Prostate gland (tissue), 2 donors: ENCODE data around the gene NR3C1. TPM values are rescaled to one million over a fixed set of nuclear protein-coding genes. Genes with fewer than 3 reads are reported as not detected.

Source experiments
- DNase-seq: peaks from one replicate; pipeline ENCODE4 v3.0.0-alpha.2; 2019; ENCODE audit warnings: low spot score
- H3K27ac ChIP-seq, 2 donors: fragments of 200-600 bp; sonication (generic); 2 replicates each; pipeline ENCODE4 v1.5.1; 2017 to 2019
- H3K27me3 ChIP-seq: fragments of 200-600 bp; sonication (generic); replicated peaks from 2 replicates; pipeline ENCODE4 v1.5.1; 2019; ENCODE audit not compliant: insufficient read depth
- H3K36me3 ChIP-seq, 2 donors: fragments of 200-600 bp; sonication (generic); 1 replicate in 1 of 2; 2 replicates in 1 of 2; pipeline versions ENCODE4 v1.5.1 to v1.8.1; 2017 to 2019
- H3K4me1 ChIP-seq: fragments of 200-600 bp; sonication (generic); replicated peaks from 2 replicates; pipeline ENCODE4 v1.5.1; 2019
- H3K4me3 ChIP-seq, 2 donors: fragments of 200-600 bp; sonication (generic); 2 replicates each; pipeline ENCODE4 v1.5.1; 2017 to 2019
- H3K9me3 ChIP-seq: fragments of 200-600 bp; sonication (generic); 2 replicates; pipeline ENCODE4 v1.5.1; 2017
- CTCF ChIP-seq, 4 experiments: fragments of 200-600 bp in 2 of 4; fragments of 450-650 bp in 2 of 4; sonication (generic) in 2 of 4; IDR thresholded peaks; 1 replicate in 3 of 4; 2 replicates in 1 of 4; pipeline ENCODE4 v1.5.1; 2016 to 2019; ENCODE audit warnings: antibody characterized with exemption in 4 of 4, mild to moderate bottlenecking in 2 of 4, moderate library complexity in 2 of 4
- POLR2A ChIP-seq: fragments of 450-650 bp; IDR thresholded peaks from one replicate; pipeline ENCODE4 v1.6.1; 2016; ENCODE audit warnings: antibody characterized with exemption, mild to moderate bottlenecking
- POLR2AphosphoS5 ChIP-seq: sonication (generic); formaldehyde crosslinking; IDR thresholded peaks from one replicate; pipeline ENCODE4 v1.6.1; 2017; ENCODE audit warnings: antibody characterized with exemption
- WGBS: methylation state at CpG from one replicate; pipeline ENCODE4 v1.1.5; 2018; 5-methylcytosine and 5-hydroxymethylcytosine counted together
- intact Hi-C: fragments of 100-400 bp; cut with DNase I; formaldehyde crosslinking; loops from one replicate; pipeline ENCODE4 v1.14.2; 2022
- total RNA-seq, 2 donors: library from RNA; depleted of rRNA; stranded (reverse); fragments of >200 nt; gene quantifications; one replicate each; pipeline ENCODE4 v1.1.0, GENCODE V29; 2016

NR3C1 gene
- total RNA-seq, 2 donors from 2014 or later = 42.4 to 55.5 TPM

DNA sequence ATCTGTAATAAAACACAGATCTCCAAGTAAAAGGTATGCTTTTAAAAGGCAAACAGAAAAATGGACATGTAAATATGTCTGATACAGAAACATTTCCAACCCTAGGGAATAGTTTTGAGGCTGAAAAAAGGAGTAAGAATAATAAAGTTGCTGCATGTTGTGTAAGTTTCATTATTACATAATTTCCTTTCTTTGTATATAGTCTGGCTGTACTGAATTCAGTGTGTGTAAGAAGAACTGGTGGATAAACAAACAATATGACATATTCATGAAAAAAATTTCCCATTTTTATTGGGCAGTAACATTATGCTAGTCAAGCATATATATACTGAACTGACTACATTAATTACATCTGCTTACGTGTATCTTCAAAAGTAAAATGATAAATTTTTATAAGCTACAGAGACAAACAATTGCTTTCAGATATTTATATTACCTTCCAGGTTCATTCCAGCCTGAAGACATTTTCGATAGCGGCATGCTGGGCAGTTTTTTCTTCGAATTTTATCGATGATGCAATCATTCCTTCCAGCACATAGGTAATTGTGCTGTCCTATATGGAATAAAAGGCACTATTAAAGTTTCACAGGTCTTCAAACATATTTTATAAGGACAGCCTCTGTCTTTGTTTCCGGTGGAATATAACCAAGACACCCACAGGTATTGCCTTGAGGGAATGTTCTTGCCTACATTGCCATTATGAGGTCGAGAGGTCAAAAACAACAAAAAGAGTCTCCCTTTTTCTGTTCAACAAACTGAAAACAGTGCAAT, 93.6 kb downstream of the NR3C1 start:
- Histone ChIP-seq H3K27ac (no peak overlapping the region), H3K9me3 (no peaks in the 10 kb centered on the region), H3K4me1 (no peaks in the 10 kb centered on the region), H3K36me3 (no peaks in the 10 kb centered on the region), H3K27me3 (no peaks in the 10 kb centered on the region), H3K4me3 (no peak overlapping the region)
- intact Hi-C loops = no loop called here
- DNase-seq = no peak
- TF ChIP-seq CTCF (IDR thresholded peaks at IDR 0.05) (no peak), POLR2AphosphoS5 (no peak), POLR2A (no peak)
- 60% methylated on average over 7 of the region's 7 CpGs for WGBS

GRCh38 chr5:143308731-143309130, 94.8 kb downstream of the NR3C1 start:
- TF ChIP-seq POLR2AphosphoS5 (no peak), CTCF (IDR thresholded peaks at IDR 0.05) (no peak), POLR2A (no peak)
- H3K9me3 ChIP-seq = no peaks in the 10 kb centered on the region
- no peak overlapping the region for H3K4me3 ChIP-seq
- H3K4me1 ChIP-seq = no peaks in the 10 kb centered on the region
- WGBS = 90% methylated on average over 2 of the region's 2 CpGs
- DNase-seq = no peak
- intact Hi-C loops = no loop called here
- no peaks in the 10 kb centered on the region for H3K27me3 ChIP-seq
- H3K36me3 ChIP-seq = no peaks in the 10 kb centered on the region
- H3K27ac ChIP-seq = no peak overlapping the region

DNA sequence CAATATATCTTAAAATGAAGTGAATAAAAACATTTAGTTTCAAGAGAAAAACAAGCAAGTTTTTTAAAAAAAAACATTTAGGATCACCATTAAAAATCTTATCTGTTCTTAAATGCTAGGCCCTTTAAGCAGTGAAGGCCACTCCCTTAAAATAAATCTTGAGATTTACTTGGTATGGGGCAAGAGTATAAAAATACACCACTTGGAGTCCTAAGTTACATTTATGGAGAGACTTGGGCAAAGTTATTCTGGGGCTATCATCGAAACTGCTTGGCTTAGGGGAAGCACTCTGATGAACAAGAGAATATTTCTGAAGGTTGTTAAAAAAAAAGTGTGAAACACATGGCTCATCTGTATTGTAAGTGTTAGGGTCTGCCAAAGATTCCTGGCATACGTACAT, 97.4 kb downstream of the NR3C1 start:
- 38% methylated on average over 2 of the region's 2 CpGs for WGBS
- Histone ChIP-seq H3K4me1 (no peaks in the 10 kb centered on the region), H3K4me3 (no peak overlapping the region), H3K36me3 (no peaks in the 10 kb centered on the region), H3K9me3 (no peaks in the 10 kb centered on the region), H3K27ac (no peak overlapping the region), H3K27me3 (no peaks in the 10 kb centered on the region)
- intact Hi-C loops = no loop called here
- DNase-seq = no peak
- TF ChIP-seq POLR2AphosphoS5 (no peak), POLR2A (no peak), CTCF (IDR thresholded peaks at IDR 0.05) (no peak)

DNA sequence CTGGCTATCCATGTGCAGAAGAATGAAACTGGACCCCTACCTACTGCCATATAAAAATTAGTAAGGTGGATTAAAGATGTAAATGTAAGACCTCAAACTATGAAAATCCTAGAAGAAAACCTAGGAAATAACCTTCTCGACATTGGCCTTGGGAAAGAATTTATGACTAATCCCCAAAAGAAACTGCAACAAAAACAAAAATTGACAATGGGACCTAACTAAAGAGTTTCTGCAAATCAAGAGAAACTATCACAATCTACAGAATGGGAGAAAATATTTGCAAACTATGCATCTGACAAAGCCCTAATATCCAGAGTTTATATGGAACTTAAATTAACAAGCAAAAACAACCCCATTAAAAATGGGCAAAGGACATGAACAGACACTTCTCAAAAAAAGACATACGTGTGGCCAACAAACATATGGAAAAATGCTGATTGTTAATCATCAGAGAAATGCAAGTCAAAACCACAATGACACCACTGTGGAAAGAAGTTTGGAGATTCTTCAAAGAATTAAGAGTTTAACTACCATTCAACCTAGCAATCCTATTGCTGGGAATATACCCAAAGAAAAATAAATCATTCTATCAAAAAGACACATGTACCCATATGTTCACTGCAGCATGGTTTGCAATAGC, 98.5 kb downstream of the NR3C1 start:
- Histone ChIP-seq H3K4me3 (no peak overlapping the region), H3K4me1 (no peaks in the 10 kb centered on the region), H3K27ac (no peak overlapping the region), H3K36me3 (no peaks in the 10 kb centered on the region), H3K27me3 (no peaks in the 10 kb centered on the region), H3K9me3 (no peaks in the 10 kb centered on the region)
- 97% methylated on average over 2 of the region's 2 CpGs for WGBS
- TF ChIP-seq POLR2AphosphoS5 = no peak
- TF ChIP-seq CTCF (IDR thresholded peaks at IDR 0.05) = no peak
- no peak for TF ChIP-seq POLR2A
- intact Hi-C loops = no loop called here
- DNase-seq = no peak
